Fibroblast of the aortic adventitia (primary cell): ENCODE measurements around the gene ATP6V0E2. TPM values are rescaled to one million over a fixed set of nuclear protein-coding genes. Genes with fewer than 3 reads are reported as not detected.

Source experiments
- DNase-seq: peaks from one replicate; pipeline ENCODE4 v3.0.0-alpha.2; 2010; ENCODE audit warnings: low read depth
- H3K4me3 ChIP-seq: 2 replicates; pipeline ENCODE4 v1.5.1; 2011; ENCODE audit warnings: low read depth, mild to moderate bottlenecking, control low read depth, low read length, moderate library complexity
- total RNA-seq: library from RNA; depleted of rRNA; stranded (reverse); fragments of >200 nt; gene quantifications from 2 replicates; pipeline ENCODE4 v1.2.3, GENCODE V29; 2012; ENCODE audit warnings: low replicate concordance
- TF ChIP-seq, protein P1 (sequence below): IDR thresholded peaks from 2 replicates; pipeline ENCODE4 v1.5.1; 2011; ENCODE audit warnings: mild to moderate bottlenecking, low read length, control low read depth, inconsistent platforms; ENCODE audit not compliant: insufficient read depth

Gene ATP6V0E2
- total RNA-seq, 1 donor = 22.5 TPM

DNA sequence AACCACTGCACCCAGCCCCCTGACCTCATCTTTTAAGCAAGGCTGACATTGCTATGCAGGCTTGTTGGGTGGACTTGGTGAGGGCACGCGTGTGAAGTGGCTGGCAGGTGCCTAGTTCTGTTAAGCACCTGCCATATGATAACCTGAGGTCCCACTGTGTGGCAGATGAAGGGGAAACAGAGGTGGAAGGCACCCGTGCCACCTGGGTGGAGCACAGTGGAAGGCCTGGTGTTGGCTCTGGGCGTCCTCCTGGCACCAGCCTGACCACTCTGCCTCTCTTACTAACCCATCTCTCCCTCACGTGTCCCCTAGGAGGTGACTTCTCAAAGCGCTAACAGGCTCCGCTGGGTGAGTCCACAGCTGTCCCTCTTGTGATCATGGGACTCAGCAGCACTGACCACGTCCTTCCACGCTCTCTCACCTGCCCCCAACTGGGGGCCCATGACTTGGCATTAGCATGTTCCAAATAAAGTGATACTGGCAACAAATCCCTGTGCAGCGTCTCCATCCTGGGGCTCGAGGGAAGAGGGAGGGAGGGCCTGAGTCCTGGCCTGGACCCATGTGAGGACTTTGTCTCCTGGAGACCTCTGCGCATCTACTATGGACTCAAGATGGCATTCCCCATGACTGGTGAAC is 40.2 kb upstream of the ATP6V0E2 start:
- TF ChIP-seq, protein P1, sequence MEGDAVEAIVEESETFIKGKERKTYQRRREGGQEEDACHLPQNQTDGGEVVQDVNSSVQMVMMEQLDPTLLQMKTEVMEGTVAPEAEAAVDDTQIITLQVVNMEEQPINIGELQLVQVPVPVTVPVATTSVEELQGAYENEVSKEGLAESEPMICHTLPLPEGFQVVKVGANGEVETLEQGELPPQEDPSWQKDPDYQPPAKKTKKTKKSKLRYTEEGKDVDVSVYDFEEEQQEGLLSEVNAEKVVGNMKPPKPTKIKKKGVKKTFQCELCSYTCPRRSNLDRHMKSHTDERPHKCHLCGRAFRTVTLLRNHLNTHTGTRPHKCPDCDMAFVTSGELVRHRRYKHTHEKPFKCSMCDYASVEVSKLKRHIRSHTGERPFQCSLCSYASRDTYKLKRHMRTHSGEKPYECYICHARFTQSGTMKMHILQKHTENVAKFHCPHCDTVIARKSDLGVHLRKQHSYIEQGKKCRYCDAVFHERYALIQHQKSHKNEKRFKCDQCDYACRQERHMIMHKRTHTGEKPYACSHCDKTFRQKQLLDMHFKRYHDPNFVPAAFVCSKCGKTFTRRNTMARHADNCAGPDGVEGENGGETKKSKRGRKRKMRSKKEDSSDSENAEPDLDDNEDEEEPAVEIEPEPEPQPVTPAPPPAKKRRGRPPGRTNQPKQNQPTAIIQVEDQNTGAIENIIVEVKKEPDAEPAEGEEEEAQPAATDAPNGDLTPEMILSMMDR = no peak
- no peak for DNase-seq
- H3K4me3 ChIP-seq = no peak overlapping the region

DNA sequence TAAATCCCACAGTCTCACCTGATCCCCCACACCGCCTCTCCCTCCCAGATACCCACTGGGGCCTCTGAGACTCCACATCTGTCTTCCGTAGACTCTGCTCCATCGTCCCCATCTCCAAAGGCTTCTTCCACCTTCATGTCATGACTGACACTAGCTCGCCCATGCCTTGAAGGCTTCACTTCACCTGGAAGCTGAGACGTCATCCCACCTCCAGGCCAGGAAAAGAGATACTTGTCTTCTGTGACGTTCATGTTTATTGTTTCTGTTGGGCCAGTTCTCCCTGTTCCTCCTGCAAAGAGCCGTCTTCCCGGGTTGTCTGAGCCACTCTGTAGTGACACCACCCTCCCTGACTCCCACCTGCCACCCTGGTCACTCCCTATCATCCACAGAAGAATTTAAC is 39.2 kb upstream of the ATP6V0E2 start:
- no peak for DNase-seq
- H3K4me3 ChIP-seq = no peak overlapping the region
- TF ChIP-seq, protein P1 = no peak

DNA sequence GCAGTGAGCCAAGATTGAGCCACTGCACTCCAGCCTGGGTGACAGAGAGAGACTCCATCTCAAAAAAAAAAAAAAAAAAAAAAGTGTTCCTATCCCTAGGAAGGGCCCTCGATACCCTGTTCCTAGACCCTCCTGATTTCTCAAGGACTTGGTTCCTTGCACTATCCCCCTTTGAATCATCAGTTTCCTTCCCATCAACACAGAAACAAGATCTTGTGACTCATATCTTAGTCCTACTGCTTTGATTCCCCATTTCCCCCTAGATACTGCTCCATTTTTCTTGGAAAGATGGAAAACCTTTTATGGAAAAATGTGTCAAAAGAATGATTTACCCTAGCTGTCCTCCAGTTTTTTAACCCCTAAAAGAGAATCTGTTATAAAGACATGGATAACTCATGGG is 37.3 kb upstream of the ATP6V0E2 start:
- H3K4me3 ChIP-seq = no peak overlapping the region
- no peak for DNase-seq
- TF ChIP-seq, protein P1 = no peak

DNA sequence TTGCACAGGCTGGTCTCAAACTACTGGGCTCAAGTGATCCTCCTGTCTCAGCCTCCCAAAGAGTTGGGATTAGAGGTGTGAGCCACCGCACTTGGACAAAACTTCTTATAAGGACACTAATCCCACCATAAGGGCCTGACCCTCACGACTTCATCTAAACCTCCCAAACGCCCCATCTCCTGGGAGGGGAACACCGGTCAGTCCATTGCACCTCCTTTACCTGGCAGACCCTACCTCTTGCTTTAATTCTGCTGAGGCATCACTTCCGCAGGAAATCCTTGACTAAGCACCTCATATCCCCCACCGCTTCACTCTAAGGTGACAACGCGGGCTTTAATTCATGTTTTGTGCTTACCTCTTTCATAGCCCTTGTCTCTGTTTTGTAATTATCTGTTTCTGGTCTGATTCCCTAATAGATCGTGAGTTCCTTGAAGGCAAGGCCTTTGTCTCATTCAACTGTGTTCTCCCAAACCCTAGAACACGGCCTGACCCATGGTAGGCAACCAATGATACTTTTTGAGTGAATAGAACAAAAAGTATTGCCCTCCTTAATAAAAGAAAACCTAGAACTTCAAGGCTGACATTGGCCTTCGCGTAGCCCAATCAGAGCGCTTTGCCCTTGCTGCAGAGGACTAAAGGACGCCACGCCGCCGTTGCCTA is 36.1 kb upstream of the ATP6V0E2 start:
- H3K4me3 ChIP-seq = no peak overlapping the region
- no peak for DNase-seq
- TF ChIP-seq, protein P1 = no peak

DNA sequence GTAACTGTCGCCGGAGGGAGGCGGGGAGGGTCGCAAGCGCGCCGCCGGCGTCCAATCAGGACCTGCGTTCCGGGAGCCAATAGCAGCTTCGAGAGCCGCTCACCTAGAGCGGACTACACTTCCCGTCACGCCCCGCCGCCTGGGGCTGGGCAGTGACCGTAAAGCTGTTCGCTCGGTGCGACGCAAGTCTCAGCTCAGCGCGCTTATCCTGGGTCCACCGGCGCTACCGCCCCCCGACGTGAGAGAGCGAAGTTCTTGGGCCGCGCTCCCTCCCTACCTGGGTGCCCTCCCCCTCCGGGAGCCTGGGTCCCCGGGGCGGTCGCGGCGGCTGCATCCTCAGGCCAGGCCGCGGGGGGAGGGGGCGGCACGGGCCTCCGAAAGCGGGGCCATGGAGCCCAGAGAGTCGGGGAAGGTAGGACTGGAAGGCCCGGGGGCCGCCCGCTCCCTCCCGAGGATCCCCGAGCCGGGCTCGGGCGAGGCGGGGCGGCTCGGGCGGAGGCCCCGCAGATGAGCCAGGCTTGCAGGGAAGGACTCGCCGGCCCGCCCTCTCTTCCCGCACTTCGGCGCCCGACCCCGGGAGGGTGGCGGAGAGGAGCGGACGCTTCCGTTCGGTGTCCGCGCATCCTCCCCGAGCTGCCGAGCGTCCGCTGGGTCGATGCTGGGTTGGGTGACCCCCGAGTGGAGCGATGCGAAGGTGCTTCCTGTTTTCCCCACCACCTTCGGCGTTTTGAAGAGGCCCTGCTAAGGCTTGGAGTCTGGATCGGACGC is 35.4 kb upstream of the ATP6V0E2 start, which contains the start of gene ZNF862:
Gene ZNF862, plus strand, starts transcription at position 152 of the 768 bp plus-strand sequence. Its CDS starts 237 bp downstream, at position 389.
- H3K4me3 ChIP-seq = peak within 1 kb of the TSS; percentile 93
- DNase-seq = peak; percentile 94
- TF ChIP-seq, protein P1 = no peak

DNA sequence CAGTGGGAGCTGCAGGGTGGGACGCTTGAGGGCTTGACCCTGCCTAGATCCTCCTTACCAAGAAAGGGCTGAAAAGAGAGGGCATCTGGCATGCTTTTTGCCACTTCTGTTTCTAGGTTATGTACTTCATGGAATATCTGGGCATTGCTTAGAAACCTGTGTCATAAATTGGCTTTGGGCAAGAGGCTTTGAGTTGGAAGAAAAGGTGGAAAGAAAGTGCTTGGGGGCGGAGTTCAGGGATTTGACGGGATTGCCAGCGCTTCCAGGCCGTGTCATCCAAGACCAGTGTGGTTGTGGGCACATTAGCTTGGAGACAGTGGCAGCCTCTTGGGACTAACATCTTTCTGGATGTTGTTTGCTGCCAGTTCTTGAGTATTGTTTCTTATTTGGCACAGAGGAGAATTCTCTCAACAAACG is 34.8 kb upstream of the ATP6V0E2 start:
- TF ChIP-seq, protein P1 = no peak
- peak overlapping the region; percentile 93 for H3K4me3 ChIP-seq
- peak; percentile 18 for DNase-seq
